ENCODE measurements around the gene SASH1.

GRCh38 chr6:148533309-148534107 is 190.9 kb downstream of the SASH1 start:
- TF ChIP-seq CTCF (IDR thresholded peaks at IDR 0.05) (no peak), POLR2A (IDR thresholded peaks at IDR 0.05) (no peak), POLR2AphosphoS5 (IDR thresholded peaks at IDR 0.05; ENCODE audit: insufficient read depth in 1 of 2, low read depth in 1 of 2) (no peak)
